Lung (tissue), 12 donors: ENCODE measurements around the gene NQO2. TPM values are rescaled to one million over a fixed set of nuclear protein-coding genes. Genes with fewer than 3 reads are reported as not detected.

ENCODE experiments used
- ATAC-seq: fragments of 200-7000 bp; cut with Tn5 transposase; one replicate; pipeline ENCODE4 v1.9.1; 2020; ENCODE audit warnings: moderate number of reproducible peaks; ENCODE audit not compliant: insufficient read depth, low FRiP score
- DNase-seq, 3 donors: peaks; one replicate each; pipeline ENCODE4 v3.0.0-alpha.2; 2013 to 2017
- H3K27ac ChIP-seq, 2 donors: one replicate each; pipeline ENCODE4 v1.5.1; 2013; ENCODE audit warnings: mild to moderate bottlenecking in 2 of 2, moderate library complexity in 2 of 2, control low read depth in 1 of 2, inconsistent platforms in 1 of 2, low read depth in 1 of 2, low read length in 1 of 2
- H3K27me3 ChIP-seq, 3 donors: one replicate each; pipeline ENCODE4 v1.5.1; 2013; ENCODE audit warnings: low read length in 2 of 3; ENCODE audit not compliant: control insufficient read depth in 3 of 3, insufficient read depth in 3 of 3
- H3K36me3 ChIP-seq, 4 donors: one replicate each; pipeline ENCODE4 v1.5.1; 2013; ENCODE audit warnings: low read length in 4 of 4, mild to moderate bottlenecking in 1 of 4, moderate library complexity in 1 of 4; ENCODE audit not compliant: control insufficient read depth in 4 of 4, insufficient read depth in 4 of 4
- H3K4me1 ChIP-seq, 5 donors: one replicate each; pipeline ENCODE4 v1.5.1; 2013; ENCODE audit warnings: low read length in 5 of 5, mild to moderate bottlenecking in 2 of 5, moderate library complexity in 1 of 5; ENCODE audit not compliant: control insufficient read depth in 5 of 5, insufficient read depth in 5 of 5
- H3K4me3 ChIP-seq: one replicate; pipeline ENCODE4 v1.5.1; 2013; ENCODE audit warnings: mild to moderate bottlenecking, control low read depth, moderate library complexity
- H3K9ac ChIP-seq, 2 donors: one replicate each; pipeline ENCODE4 v1.5.1; 2013; ENCODE audit warnings: low read length in 2 of 2, control low read depth in 1 of 2; ENCODE audit not compliant: insufficient read depth in 1 of 2
- H3K9me3 ChIP-seq, 4 donors: one replicate each; pipeline ENCODE4 v1.5.1; 2013; ENCODE audit warnings: low read length in 3 of 4, mild to moderate bottlenecking in 1 of 4, moderate library complexity in 1 of 4; ENCODE audit not compliant: control insufficient read depth in 4 of 4, insufficient read depth in 3 of 4
- CTCF ChIP-seq: IDR thresholded peaks from 2 replicates; pipeline ENCODE4 v1.5.1; 2012; ENCODE audit warnings: mild to moderate bottlenecking; ENCODE audit errors: control extremely low read depth, extremely low read depth
- WGBS, 2 donors: extraction: QIAGEN DNeasy Blood & Tissue Kit; methylation state at CpG; one replicate each; pipeline ENCODE4 v1.1.7; 2013; 5-methylcytosine and 5-hydroxymethylcytosine counted together
- polyA plus RNA-seq, 2 donors: library from polyadenylated mRNA; stranded (reverse); fragments of 200-250 nt; gene quantifications; one replicate each; pipeline ENCODE4 v1.2.1, GENCODE V29; 2013
- total RNA-seq, 2 donors: library from RNA; depleted of rRNA in 1 of 2; stranded (reverse); fragments of >200 nt in 1 of 2; gene quantifications; one replicate each; pipeline ENCODE4 v1.2.1, GENCODE V29; 2014 to 2021
- donor health status: control.
- donor health status: control.
- donor health status: Bipolar disorder and iron deficiency.
- donor health status: healthy.
- donor health status: DM: yes; HTN: yes; CAD: no.

NQO2 gene
- total and polyA plus RNA-seq, 4 donors, result 9.4 to 47.1 (median 43.1) TPM

- Histone ChIP-seq H3K36me3 (no peaks in the 10 kb centered on the region), H3K9me3 (no peaks in the 10 kb centered on the region), H3K27me3 (peaks cover 0 to 2% (median 0%) of the 10 kb centered on the region in 3 donors), H3K27ac (no peak overlapping the region), H3K9ac (no peak overlapping the region), H3K4me1 (no peaks in the 10 kb centered on the region), H3K4me3 (no peak overlapping the region)
- ATAC-seq, result no peak
- 57 to 74% methylated on average over 15 of the region's 15 CpGs for WGBS, 2 donors
- no peak for TF ChIP-seq CTCF
- DNase-seq, result no peak
Observed at GRCh38 chr6:3031857-3032640, 32.4 kb downstream of the NQO2 start.

DNA sequence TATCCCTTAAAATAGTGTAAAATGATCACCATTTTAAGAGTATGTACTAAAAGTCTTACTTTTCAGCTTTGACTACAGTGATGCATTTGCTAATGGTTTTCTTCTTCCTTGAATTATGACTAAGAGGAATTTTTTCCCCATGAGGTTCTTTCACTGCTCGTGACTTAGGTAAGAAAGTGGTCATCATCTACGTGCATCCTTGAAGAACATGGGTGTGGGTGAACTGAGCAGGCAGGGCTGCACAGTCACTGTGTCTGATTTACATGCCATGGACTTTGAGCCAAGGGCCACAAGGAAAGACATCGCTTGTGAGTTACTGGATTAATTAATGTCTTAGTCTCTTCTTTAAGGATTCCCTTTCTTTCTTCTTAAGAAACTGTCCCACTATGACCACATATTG, 33.3 kb downstream of the NQO2 start:
- DNase-seq, result no peak

GRCh38 chr6:3033652-3034051, 34.0 kb downstream of the NQO2 start:
- no peak for DNase-seq
- no peaks in the 10 kb centered on the region for H3K36me3 ChIP-seq
- H3K4me1 ChIP-seq, result no peaks in the 10 kb centered on the region
- no peaks in the 10 kb centered on the region for H3K9me3 ChIP-seq
- no peak overlapping the region for H3K4me3 ChIP-seq
- peaks cover 0 to 2% (median 0%) of the 10 kb centered on the region in 3 donors for H3K27me3 ChIP-seq
- no peak overlapping the region for H3K27ac ChIP-seq
- 95 to 97% methylated on average over 5 of the region's 5 CpGs for WGBS, 2 donors
- TF ChIP-seq CTCF, result no peak
- H3K9ac ChIP-seq, result no peak overlapping the region
- no peak for ATAC-seq

More for the DNA sequence above, 33.3 kb downstream of the NQO2 start:
- Histone ChIP-seq H3K4me1 (no peaks in the 10 kb centered on the region), H3K9me3 (no peaks in the 10 kb centered on the region), H3K27me3 (peaks cover 0 to 2% (median 0%) of the 10 kb centered on the region in 3 donors), H3K36me3 (no peaks in the 10 kb centered on the region), H3K9ac (no peak overlapping the region), H3K4me3 (no peak overlapping the region), H3K27ac (no peak overlapping the region)
- WGBS, 2 donors, result 94 to 98% methylated on average over 3 of the region's 3 CpGs
- TF ChIP-seq CTCF, result no peak
- ATAC-seq, result no peak
